Activated CD4-positive, alpha-beta T cell treated with anti-CD3 and anti-CD28 coated beads, Interleukin-2, Interleukin-4, amounts not matched to agents 100 ng/mL and 50 ng/mL, durations not matched to agents 16 hours and 8 hours (primary cell): ENCODE data around the gene ATP10A.

Source experiments
- DNase-seq: peaks from one replicate; pipeline ENCODE4 v3.0.0-alpha.2; 2020; ENCODE audit warnings: low spot score

ATP10A gene

GRCh38 chr15:25717457-25718168 is 145.5 kb downstream of the ATP10A start:
- no peak for DNase-seq

DNA sequence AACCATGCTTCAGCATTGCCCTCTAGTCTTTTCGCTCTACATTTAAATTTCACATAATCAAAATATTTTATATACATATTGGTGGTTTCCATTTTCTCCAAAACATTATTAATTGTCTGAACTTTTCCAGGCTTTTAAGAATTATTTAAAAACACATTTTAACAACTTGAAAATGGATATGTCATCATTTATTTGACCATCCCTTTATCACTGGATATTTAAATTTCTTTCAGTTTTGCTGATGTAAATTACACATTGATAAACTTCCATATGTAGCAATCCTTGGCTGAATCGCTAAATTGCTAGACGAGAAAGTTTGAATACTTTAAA is 146.0 kb downstream of the ATP10A start:
- DNase-seq = no peak

DNA sequence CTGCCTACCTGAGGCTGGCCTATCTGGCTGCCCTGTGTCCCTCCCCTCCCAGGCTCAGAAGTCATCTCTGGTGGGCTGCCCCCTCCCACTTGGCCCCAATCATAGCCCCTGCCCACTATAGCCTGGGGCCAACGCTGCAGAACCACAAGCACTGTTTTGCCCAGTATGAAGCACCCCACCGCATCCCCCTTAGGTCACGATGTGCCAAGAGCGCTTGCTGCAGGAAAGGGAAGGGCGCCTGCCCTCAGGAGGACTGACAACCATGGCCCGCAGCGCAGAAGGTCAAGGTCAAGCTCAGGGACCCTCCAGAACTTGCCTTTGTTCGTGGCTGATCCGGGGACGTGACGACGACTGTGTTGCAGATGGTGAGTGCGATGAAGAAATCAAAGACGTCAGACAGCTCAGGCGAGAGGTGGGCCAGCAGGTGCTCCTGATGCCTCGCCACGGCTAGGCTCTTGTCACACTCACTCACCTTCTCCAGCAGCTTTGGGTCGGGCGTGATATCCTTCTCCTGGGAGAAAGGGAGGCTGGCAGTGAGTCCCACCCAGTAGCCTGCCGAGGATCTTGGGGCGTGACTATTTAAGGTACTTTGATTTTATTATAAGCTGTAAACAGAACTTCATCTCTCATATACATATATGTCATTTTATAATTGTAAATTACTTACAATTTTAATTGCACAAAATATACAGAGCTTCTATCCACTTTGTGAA is 146.6 kb downstream of the ATP10A start:
- DNase-seq = no peak

GRCh38 chr15:25715536-25716413 is 147.4 kb downstream of the ATP10A start:
- no peak for DNase-seq

DNA sequence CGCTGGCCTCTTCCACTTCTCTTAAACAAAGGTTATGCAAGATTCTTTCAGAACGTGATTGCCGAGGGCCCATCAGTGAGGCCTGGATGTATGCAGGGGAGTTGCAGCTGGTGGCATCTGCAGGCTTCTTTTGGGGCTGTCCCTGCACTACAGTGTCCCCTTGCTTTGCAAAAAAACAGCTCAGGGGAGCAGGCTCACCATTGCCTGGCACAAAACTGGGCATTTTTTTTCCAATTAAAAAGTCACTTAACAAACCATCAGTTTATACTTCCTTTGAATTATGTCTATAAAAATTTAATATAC is 148.6 kb downstream of the ATP10A start:
- no peak for DNase-seq

GRCh38 chr15:25713736-25714537 is 149.2 kb downstream of the ATP10A start:
- DNase-seq = no peak

DNA sequence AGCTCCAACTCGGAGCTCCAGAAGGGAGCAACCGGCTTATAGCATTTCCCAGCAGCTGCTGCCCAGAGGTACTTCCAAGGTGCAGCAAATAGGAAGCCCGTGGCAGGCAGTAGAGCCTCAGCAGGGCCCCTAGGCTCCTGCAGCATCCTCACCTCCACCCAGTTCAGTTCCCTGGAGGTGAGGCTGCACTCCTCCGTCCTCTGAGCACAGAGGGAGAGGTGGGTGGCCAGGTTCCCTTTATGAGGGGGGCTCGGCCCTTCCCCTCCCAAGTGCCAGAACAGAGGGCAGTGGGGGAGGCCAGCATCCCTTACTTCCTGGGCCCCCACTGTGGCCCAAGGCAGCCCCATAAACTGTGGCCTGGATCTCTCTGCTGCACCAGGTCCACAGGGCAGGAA is 150.2 kb downstream of the ATP10A start:
- no peak for DNase-seq

DNA sequence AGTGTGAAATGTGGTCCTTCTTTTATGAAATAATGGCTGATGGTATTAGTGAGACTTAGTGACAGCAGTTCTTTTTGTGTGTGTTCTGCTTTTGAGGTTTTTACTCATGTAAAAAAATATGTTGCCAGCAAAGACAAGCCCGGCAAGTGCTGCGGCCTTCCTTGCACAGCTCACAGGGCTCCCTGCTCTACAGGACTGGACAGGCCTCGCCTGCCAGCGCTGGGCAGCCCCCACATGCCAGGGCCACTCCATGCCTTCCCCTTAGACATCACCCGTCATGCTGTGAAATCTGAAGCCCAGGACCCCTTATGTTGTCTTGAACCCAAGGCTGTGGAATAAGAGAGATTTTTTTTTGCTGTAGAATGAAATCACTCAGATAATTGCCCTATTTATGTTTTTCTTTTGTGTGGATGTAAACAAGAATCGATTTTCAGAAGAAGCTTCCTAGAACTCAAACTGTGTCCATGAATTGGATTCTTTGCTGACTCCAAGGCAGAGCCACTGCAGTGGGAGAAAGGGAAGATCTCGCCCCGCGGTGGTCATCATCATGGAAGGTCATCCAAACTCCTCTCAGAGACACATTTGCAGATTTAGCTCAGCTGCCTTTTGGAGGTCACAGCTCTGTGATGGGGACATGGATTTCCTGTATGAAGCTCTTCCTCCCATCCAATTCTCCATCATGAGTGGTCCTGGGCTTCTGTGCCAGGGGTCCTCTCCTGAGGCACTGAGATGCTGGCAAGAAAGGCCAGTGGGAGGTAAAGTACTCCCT is 150.8 kb downstream of the ATP10A start:
- no peak for DNase-seq

GRCh38 chr15:25711691-25712090 is 151.4 kb downstream of the ATP10A start:
- DNase-seq = no peak

DNA sequence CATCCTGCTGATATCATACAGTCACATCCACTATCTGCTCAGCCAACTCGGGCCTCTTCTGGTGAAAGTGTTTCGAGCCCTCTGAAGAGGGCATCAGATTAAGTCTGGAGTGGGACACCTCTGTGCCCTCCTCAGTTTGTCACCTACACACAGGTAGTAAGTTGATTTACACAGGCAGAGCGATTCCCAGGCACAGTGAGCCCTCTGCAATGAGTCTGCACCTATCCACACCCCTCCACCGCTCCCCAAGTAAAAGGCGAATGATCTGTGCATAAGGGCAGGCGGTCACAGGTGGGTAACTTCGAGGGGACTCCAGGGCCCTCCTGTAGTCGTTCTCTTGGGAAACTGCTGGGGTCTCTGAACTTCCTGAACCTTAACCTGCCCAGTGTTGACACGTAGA is 152.0 kb downstream of the ATP10A start:
- DNase-seq = no peak

DNA sequence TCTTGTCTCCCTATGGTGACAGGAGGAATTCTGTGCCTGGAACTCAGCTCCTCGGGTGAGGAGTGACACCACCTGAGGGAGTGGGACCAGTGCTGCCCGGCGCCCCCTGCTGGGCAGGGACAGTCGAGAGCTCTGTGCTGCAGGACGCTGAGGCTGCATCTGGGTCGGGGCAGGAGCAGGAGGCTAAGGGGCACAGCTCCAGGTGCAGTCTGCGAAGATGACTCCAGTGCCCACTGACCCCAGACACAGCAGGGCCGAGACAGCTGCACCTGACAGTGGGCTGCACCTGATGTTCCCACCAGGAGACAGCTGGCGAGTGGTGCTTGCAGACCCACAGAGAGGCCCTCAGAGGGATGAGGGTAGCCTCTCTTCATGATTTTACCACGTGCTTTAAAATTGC is 152.9 kb downstream of the ATP10A start:
- DNase-seq = peak; percentile 31

DNA sequence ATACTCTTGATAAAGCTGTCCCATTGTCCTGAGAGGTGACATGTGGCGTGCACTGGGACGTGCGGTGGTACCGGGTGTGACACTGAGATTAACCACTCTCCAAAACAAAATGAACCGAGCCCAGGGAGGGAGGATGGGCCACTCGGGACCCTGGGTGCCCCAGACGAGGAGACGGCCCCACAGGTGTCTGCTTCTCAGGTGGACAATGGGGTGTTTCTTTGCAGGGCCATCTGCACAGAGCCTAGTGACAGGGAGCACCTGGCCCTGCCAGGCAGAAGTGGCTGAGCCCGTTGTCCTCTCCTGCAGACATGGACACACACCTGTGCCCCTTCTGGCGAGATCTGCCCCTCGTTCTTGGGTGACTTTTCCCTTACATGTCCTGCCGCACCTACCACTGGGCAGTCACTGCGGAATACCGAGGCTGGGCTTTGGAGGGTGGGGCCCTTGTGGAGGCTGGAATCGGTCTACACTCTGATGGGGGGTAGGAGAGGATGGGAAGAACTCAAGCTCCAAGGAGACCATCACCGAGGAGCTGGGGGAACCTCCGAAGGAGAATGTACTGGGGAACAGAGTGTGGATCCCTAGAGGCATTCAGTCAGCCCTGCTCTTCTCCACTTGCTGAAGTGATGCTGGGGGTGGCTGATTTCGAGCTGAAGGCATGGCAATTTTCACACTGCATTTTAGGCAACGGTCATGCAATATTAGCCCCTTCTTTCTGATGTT is 153.5 kb downstream of the ATP10A start:
- DNase-seq = no peak

GRCh38 chr15:25708391-25708790 is 154.7 kb downstream of the ATP10A start:
- no peak for DNase-seq

DNA sequence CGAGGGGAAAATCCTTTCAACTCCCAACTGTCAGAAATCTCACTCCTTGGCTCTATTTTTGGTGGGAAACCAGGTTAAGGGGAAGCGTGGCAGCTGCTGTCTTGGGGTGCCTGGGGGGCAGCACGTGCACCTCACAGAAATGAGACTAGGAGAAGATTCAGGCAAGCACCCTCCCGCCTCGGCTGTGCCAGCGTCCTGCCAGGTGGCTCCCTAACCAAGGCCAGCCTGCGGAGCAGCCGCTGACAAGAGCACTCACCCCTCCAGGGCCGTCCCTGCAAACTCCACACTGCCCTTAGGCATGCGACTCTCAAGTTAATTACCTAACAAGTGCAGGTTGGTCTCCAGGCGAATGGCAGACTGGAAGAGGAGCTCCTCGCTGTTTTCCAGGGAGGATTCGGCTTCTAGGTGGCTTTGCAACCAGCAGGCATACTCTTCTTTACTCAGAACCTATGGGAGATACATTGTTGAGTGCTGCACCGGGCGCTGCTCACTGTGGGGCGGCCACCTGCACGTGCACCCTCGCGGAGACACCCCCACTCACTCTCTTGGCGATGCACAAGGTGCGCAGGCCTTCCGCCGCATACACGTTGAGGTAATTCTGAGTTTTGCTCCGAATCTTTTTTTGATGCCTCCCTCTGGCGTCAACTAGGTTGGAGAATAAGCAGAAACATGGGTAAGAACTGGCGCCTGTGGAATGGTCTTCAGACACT is 155.3 kb downstream of the ATP10A start:
- DNase-seq = no peak

GRCh38 chr15:25706176-25706955 is 156.8 kb downstream of the ATP10A start:
- DNase-seq = no peak

DNA sequence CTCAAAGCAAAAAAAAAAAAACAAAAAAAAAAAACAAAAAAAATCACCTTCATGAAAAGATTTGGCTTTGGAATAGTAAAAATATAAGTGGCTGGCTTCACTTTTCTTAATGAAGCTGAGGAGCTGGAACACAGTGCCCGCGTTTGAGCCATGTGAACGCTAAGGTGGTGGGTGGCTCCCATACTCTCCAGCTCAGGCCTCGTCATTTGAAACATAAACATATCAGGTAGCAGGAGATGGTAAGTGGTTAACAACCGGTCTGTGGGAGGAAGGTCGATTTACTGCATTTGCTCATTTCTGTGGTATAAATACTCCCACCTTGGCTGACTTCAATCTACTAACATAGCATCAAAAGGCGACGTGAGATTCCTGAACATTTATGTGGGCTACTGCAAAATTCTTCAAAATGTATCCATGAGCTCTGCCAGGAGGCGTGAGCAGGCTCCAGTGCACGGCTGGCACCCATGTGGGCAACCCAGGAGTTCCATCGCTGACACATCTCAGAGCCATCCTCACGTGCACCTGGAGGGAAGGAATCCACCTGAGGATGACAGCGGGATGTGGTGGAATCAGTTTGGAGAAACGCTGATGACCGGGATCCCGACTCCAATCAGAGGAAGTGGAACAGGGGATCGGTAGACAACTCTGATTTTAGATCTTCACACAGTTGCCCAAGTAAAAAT is 157.6 kb downstream of the ATP10A start:
- no peak for DNase-seq

DNA sequence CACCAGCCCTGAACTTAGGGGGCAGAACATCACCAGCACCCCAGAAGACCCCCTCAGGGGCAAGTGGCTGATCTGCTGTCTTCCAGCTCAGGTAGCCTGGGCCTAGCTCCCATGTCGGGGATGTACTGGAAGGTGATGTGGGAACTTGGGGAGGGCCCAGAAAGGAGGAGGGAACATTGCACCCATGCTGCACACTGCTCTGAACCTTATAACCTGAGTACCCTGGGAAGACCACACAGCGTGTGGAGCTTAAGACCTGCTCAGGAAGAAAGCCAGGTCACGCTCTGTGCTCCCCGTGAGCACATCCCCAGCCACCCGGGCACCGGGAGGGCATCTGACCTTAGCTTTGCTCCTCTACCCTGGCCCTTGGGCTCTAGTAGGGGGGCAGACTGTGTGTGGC is 159.4 kb downstream of the ATP10A start:
- no peak for DNase-seq

DNA sequence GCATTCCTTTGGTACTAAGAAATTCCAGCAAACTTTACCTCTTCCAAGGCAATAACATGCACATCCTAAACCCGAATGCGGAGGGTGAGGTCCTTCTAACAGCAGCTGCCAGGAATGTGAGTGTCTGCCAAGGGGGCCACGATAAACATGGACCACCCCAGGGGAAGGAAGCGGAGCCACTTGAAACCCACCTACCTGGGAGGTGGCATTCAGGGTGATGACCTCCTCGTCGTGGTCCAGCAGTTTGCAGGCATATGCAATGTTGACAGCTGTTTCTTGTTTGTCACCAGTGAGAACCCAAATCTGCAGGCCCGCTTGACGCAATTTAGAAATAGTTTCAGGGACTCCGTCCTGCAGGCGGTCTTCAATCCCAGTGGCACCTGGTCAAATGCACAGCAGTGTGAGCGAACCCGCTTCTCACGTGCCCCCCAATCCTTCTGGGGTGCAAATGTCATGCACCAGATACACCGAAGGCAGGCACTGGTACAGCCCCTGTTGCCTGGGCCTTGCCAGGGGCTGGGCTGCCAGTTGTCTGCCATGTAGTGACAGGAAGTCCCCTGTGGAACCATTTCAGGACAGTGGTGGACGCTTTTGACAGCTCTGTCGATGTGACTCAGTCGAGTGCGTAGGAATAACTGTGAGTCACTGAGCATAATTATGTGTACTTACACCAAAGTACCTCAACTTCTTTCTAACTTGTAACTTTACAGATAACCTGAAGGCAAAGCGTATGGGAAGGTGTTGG is 161.2 kb downstream of the ATP10A start:
- no peak for DNase-seq
